PFSK-1 (cell line): ENCODE data around the gene CCDC63.

Experiments
- FOXP2 ChIP-seq: optimal IDR thresholded peaks from 2 replicates; pipeline ENCODE3; 2011; ENCODE audit warnings: borderline replicate concordance, control low read depth, inconsistent platforms; ENCODE audit not compliant: insufficient read depth; ENCODE audit errors: extremely low read length, extremely low read depth
- POLR2AphosphoS5 ChIP-seq: IDR thresholded peaks from 2 replicates; pipeline ENCODE4 v1.6.1; 2012; ENCODE audit warnings: low read depth, mild to moderate bottlenecking, control low read depth, low read length, moderate library complexity
- SIN3A ChIP-seq: IDR thresholded peaks from 2 replicates; pipeline ENCODE4 v1.6.1; 2012; ENCODE audit warnings: mild to moderate bottlenecking, low read length, moderate library complexity, borderline replicate concordance; ENCODE audit not compliant: insufficient read depth
- TAF1 ChIP-seq: IDR thresholded peaks from 2 replicates; pipeline ENCODE4 v1.6.1; 2012; ENCODE audit warnings: low read length, control low read depth, borderline replicate concordance; ENCODE audit not compliant: insufficient read depth
- TF ChIP-seq, protein P1 (sequence below), 2 experiments: IDR thresholded peaks; 2 replicates each; pipeline versions ENCODE4 v1.6.1 to v1.8.0; 2011 to 2012; ENCODE audit warnings: low read depth in 2 of 2, low read length in 2 of 2, control low read depth in 1 of 2, inconsistent platforms in 1 of 2, mild to moderate bottlenecking in 1 of 2, moderate library complexity in 1 of 2; ENCODE audit not compliant: insufficient read depth in 1 of 2

CCDC63 gene

DNA sequence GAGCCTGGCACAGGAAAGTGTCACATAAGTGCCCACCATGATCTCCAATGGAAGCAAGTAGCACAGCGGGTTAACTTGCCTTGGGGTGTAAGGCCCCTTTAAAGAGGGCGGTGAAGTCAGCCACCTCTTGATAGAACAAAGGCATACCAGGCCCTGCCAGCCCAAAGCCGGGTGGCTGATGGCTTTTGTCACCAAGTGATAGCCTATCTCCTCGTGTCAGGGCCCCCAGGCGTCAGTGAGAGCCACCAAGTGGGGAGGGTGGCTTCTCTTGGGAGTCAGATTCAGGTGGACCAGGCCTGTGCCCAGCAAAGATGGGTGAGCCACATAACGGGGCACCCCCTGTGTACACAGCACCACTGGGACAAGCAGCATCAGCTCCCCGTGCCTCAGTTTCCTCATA is 81.9 kb downstream of the CCDC63 start:
- no peak for TF ChIP-seq FOXP2
- no peak for TF ChIP-seq TAF1
- TF ChIP-seq SIN3A: no peak
- TF ChIP-seq POLR2AphosphoS5: no peak
- TF ChIP-seq, protein P1, sequence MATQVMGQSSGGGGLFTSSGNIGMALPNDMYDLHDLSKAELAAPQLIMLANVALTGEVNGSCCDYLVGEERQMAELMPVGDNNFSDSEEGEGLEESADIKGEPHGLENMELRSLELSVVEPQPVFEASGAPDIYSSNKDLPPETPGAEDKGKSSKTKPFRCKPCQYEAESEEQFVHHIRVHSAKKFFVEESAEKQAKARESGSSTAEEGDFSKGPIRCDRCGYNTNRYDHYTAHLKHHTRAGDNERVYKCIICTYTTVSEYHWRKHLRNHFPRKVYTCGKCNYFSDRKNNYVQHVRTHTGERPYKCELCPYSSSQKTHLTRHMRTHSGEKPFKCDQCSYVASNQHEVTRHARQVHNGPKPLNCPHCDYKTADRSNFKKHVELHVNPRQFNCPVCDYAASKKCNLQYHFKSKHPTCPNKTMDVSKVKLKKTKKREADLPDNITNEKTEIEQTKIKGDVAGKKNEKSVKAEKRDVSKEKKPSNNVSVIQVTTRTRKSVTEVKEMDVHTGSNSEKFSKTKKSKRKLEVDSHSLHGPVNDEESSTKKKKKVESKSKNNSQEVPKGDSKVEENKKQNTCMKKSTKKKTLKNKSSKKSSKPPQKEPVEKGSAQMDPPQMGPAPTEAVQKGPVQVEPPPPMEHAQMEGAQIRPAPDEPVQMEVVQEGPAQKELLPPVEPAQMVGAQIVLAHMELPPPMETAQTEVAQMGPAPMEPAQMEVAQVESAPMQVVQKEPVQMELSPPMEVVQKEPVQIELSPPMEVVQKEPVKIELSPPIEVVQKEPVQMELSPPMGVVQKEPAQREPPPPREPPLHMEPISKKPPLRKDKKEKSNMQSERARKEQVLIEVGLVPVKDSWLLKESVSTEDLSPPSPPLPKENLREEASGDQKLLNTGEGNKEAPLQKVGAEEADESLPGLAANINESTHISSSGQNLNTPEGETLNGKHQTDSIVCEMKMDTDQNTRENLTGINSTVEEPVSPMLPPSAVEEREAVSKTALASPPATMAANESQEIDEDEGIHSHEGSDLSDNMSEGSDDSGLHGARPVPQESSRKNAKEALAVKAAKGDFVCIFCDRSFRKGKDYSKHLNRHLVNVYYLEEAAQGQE (IDR thresholded peaks at IDR 0.05; ENCODE audit: insufficient read depth in 1 of 2, low read depth in 2 of 2, low read length in 2 of 2): no peak

DNA sequence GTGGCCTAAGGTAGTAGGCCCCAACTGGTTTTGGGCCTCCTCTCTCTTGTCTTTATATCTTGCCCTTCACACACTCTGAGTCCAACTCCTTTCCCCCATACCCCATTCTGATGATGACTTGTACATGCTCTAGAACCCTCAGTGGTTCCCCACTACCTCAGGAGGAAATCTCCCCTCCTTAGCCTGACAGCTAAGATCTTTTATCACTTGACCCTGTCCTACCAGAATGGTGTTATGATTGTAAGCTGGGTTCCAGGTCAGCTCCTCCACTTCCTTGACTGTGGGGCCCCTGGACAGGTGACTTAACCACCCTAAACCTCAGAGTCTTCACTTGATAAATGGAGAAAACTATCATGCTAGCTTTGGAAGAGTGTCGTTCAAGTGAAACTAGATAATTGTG is 83.0 kb downstream of the CCDC63 start:
- TF ChIP-seq TAF1 (no peak), SIN3A (no peak), POLR2AphosphoS5 (no peak), FOXP2 (no peak)
- TF ChIP-seq, protein P1 (IDR thresholded peaks at IDR 0.05; ENCODE audit: insufficient read depth in 1 of 2, low read depth in 2 of 2, low read length in 2 of 2): no peak

DNA sequence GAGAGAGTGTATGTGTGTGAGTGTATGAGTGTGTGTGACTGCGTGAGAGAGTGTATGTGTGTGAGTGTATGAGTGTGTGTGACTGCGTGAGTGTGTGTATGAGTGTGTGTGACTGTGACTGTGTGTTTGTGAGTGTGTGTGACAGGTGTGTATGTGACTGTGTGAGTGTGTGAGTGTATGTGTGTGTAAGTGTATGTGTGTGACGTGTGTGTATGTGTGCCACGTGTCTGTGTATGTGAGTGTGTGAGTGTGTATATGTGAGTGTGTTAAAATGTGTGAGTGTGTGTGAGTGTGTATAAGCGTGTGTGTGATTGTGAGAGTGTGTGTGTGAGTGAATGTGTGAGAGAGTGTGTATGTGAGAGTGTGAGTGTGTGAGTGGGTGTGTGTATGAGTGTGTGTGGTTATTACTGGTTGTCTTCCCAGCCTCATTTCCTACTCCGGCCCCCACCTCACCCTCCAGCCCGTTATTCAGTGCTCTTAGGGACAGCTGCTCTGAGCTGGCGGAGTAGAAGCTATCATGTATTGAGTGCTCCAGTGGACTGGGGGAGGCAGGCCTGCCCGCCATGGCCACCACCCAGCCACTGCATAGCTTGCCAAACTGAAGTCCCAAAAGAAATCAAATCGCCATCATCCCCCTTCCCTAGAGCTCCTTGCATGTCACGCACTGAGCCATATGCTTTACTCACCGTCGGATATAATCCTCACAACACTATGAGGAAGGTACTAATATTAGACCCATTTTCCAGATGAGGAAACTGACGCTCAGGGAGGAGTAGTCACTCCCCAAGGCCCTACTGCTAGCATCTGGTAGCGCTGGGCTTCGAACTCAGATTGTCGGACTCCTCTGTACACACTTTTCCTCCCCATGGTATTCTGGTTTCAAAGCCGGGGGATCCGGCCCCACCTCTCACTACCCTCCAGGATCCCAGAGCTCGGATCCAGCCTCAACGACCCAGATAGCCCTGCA is 83.8 kb downstream of the CCDC63 start:
- TF ChIP-seq FOXP2: no peak
- TF ChIP-seq SIN3A: no peak
- TF ChIP-seq, protein P1 (IDR thresholded peaks at IDR 0.05; ENCODE audit: insufficient read depth in 1 of 2, low read depth in 2 of 2, low read length in 2 of 2): no peak
- no peak for TF ChIP-seq TAF1
- TF ChIP-seq POLR2AphosphoS5: no peak

DNA sequence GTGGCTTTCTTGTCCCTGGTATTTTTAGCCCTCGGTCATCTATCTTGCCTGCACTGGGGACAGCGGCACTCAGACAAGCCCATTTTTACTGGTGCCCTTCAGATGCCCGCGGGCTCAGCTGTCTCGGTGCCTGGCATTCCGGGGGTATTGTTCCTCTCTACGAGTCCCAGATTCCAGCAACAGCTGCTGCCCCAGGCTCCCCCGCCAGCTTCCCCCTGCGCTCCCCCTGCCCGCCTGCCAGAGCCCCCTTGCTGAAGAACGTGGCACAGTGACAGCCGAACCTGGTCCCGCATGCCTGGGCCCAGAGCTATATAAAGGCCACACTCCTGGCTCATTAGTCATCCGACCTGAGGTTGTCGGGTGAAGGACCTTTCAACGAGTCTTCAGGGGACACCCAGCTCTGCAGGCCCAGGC is 84.5 kb downstream of the CCDC63 start:
- TF ChIP-seq POLR2AphosphoS5 (no peak), FOXP2 (no peak), TAF1 (no peak), SIN3A (no peak)
- TF ChIP-seq, protein P1 (IDR thresholded peaks at IDR 0.05; ENCODE audit: insufficient read depth in 1 of 2, low read depth in 2 of 2, low read length in 2 of 2): no peak
